NCI-H2107 treated with DMSO at 0.1 percent for 48 hours (cell line): ENCODE results near the gene VAMP4.

Experiments
- DNase-seq: peaks from one replicate; lab custom pipeline; 2025; ENCODE audit not compliant: unreplicated experiment; lab: John Stamatoyannopoulos, UW

The VAMP4 gene

DNA sequence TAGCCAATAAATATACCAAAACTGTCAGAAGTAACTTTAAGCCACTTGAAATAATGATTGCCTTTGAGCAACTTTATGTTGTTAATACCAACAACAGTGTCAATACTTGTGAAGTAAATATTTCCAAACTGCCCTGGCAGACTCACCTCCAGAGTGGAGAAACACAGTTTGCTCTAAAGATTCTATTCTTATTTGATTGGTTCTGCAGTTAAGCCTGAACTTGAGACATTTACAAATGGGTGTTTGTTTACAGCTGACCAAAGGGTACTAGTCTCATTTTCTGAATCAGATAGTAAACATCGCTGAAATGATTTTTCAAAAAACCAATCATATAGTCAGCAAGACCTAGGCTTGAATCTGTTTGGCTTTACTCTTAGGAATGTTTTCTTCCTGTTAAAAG, 88.1 kb downstream of the VAMP4 start:
- DNase-seq: no peak

DNA sequence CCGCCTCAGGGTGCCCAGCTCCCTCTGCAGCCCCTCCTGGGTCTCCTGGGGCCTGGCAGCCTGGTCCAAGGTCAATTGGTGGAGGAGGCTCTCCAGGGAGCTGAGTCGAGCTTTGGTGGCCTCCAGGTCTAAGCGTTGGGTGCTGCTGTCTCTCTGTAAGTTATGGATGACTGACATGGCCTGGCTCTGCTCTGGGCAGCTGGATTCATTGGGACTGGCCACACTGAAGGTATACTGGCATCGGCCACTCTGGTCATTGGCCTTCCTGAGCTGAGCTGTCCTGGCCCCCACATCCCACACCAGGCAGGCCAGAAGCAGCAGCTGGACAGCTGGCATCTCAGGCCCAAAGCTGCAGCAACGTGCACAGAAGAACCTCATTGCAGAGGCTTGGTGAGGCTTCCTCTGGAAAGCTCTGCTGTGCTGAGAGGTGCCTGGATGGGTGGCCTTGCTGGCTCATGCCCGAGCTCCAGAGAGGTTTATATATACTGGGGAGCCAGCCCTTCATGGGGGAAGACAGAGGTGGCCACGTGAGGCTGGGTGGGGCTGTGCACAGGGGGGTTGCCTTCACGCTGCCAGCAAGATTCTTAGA, 89.5 kb downstream of the VAMP4 start, which contains the start of gene MYOC:
TSS of gene MYOC (minus strand) at position 455 of the 589 bp plus-strand sequence. CDS start at position 378, 77 bp downstream.
- DNase-seq: no peak
